SK-N-SH (cell line): ENCODE measurements around the gene PDGFRB. TPM values are rescaled to one million over a fixed set of nuclear protein-coding genes. Genes with fewer than 3 reads are reported as not detected.

Experiments used
- CTCF ChIA-PET: fragments of 300-600, 350-600 bp; formaldehyde crosslinking; extraction: SDS; loops from one replicate; lab custom pipeline; 2021; lab: Yijun Ruan, JAX
- POLR2A ChIA-PET: fragments of 350-600 bp; sonication (Branson Sonifier 250); formaldehyde crosslinking; extraction: SDS; loops from one replicate; lab custom pipeline; 2020; ENCODE audit warnings: antibody characterized with exemption, inconsistent platforms; lab: Yijun Ruan, JAX
- DNase-seq: peaks from one replicate; pipeline ENCODE4 v3.0.0; 2012
- H2AFZ ChIP-seq: fragments of 200-600 bp; sonication (generic); 2 replicates; pipeline ENCODE4 v1.8.1; 2016; ENCODE audit warnings: antibody characterized with exemption, mild to moderate bottlenecking, low read depth
- H3F3A ChIP-seq: fragments of 200-600 bp; sonication (generic); replicated peaks from 2 replicates; pipeline ENCODE3; 2016; ENCODE audit warnings: antibody characterized with exemption, mild to moderate bottlenecking; ENCODE audit not compliant: insufficient read depth
- H3K27ac ChIP-seq, 2 experiments: fragments of 200-500 bp in 1 of 2; fragments of 200-600 bp in 1 of 2; sonication (Bioruptor generic) in 1 of 2; sonication (generic), shearing (Covaris generic) in 1 of 2; 2 replicates each; pipeline versions ENCODE4 v1.5.1 to v1.6.1; 2014 to 2016; ENCODE audit warnings: low read depth in 2 of 2, inconsistent platforms in 1 of 2, low read length in 1 of 2, mild to moderate bottlenecking in 1 of 2, mixed read lengths in 1 of 2
- H3K27me3 ChIP-seq: fragments of 200-600 bp; sonication (generic), shearing (Covaris generic); 2 replicates; pipeline ENCODE4 v1.6.1; 2016; ENCODE audit warnings: mixed run types; ENCODE audit not compliant: insufficient read depth
- H3K36me3 ChIP-seq, 2 experiments: fragments of 200-500 bp in 1 of 2; fragments of 200-600 bp in 1 of 2; sonication (Bioruptor generic) in 1 of 2; sonication (generic) in 1 of 2; replicated peaks in 1 of 2; 2 replicates each; pipeline versions ENCODE3 to v1.5.1; 2014 to 2016; ENCODE audit warnings: low read length in 1 of 2, mild to moderate bottlenecking in 1 of 2; ENCODE audit not compliant: insufficient read depth in 2 of 2, control insufficient read depth in 1 of 2
- H3K4me1 ChIP-seq, 2 experiments: fragments of 200-500 bp in 1 of 2; fragments of 200-600 bp in 1 of 2; sonication (Bioruptor generic) in 1 of 2; sonication (generic), shearing (Covaris generic) in 1 of 2; 2 replicates each; pipeline versions ENCODE4 v1.5.1 to v1.6.1; 2014 to 2016; ENCODE audit warnings: low read depth in 1 of 2, low read length in 1 of 2, mixed run types in 1 of 2; ENCODE audit not compliant: insufficient read depth in 2 of 2, control insufficient read depth in 1 of 2
- H3K4me2 ChIP-seq: fragments of 200-600 bp; sonication (generic), shearing (Covaris generic); 2 replicates; pipeline ENCODE4 v1.6.1; 2017; ENCODE audit warnings: mixed run types
- H3K4me3 ChIP-seq, 2 experiments: fragments of 200-500 bp in 1 of 2; fragments of 200-600 bp in 1 of 2; sonication (Bioruptor generic) in 1 of 2; sonication (generic), shearing (Covaris generic) in 1 of 2; 2 replicates each; pipeline versions ENCODE4 v1.5.1 to v1.8.1; 2014 to 2016; ENCODE audit warnings: low read depth in 2 of 2, inconsistent platforms in 1 of 2, low read length in 1 of 2, mild to moderate bottlenecking in 1 of 2, mixed read lengths in 1 of 2, moderate library complexity in 1 of 2
- H3K79me2 ChIP-seq: fragments of 200-600 bp; sonication (generic); 2 replicates; pipeline ENCODE4 v1.8.1; 2017; ENCODE audit warnings: mild to moderate bottlenecking; ENCODE audit not compliant: insufficient read depth
- H3K9ac ChIP-seq: fragments of 200-600 bp; sonication (generic); 2 replicates; pipeline ENCODE4 v1.6.1; 2017; ENCODE audit warnings: mixed run types
- H3K9me2 ChIP-seq: fragments of 200-600 bp; sonication (generic); 2 replicates; pipeline ENCODE4 v1.6.1; 2017; ENCODE audit warnings: mixed run types
- H3K9me3 ChIP-seq: fragments of 200-600 bp; sonication (generic); 2 replicates; pipeline ENCODE4 v1.6.1; 2017; ENCODE audit warnings: mixed run types, mild to moderate bottlenecking, moderate library complexity
- H4K20me1 ChIP-seq: fragments of 200-600 bp; sonication (generic); 2 replicates; pipeline ENCODE4 v1.6.1; 2017; ENCODE audit warnings: mild to moderate bottlenecking, mixed run types; ENCODE audit not compliant: insufficient read depth
- ELF1 ChIP-seq: IDR thresholded peaks from 2 replicates; pipeline ENCODE4 v1.4.0; 2012
- EP300 ChIP-seq, 2 experiments: IDR thresholded peaks; 2 replicates each; pipeline versions ENCODE4 v1.4.0 to v1.6.1; 2012; ENCODE audit warnings: borderline replicate concordance in 1 of 2, low read depth in 1 of 2, low read length in 1 of 2
- FOSL2 ChIP-seq: IDR thresholded peaks from 2 replicates; pipeline ENCODE4 v1.4.0; 2012; ENCODE audit warnings: low read depth, mild to moderate bottlenecking, moderate library complexity, borderline replicate concordance
- FOXM1 ChIP-seq: IDR thresholded peaks from 2 replicates; pipeline ENCODE4 v1.4.0; 2012; ENCODE audit warnings: low read depth, mild to moderate bottlenecking
- IRF3 ChIP-seq: fragments of 150-350 bp; IDR thresholded peaks from 2 replicates; pipeline ENCODE4 v1.6.1; 2016; ENCODE audit warnings: mild to moderate bottlenecking, low read depth, low read length
- JUND ChIP-seq: IDR thresholded peaks from 2 replicates; pipeline ENCODE4 v1.4.0; 2012
- MAX ChIP-seq: IDR thresholded peaks from 2 replicates; pipeline ENCODE4 v1.4.0; 2012; ENCODE audit warnings: low read depth
- PBX3 ChIP-seq: IDR thresholded peaks from 2 replicates; pipeline ENCODE4; 2012
- RAD21 ChIP-seq: IDR thresholded peaks from 2 replicates; pipeline ENCODE4 v1.6.1; 2012; ENCODE audit warnings: mild to moderate bottlenecking, low read length
- RCOR1 ChIP-seq: fragments of 150-350 bp; IDR thresholded peaks from 2 replicates; pipeline ENCODE4 v1.6.1; 2017; ENCODE audit warnings: antibody characterized with exemption, low read length
- REST ChIP-seq: IDR thresholded peaks from 2 replicates; pipeline ENCODE4 v1.6.1; 2012; ENCODE audit warnings: mild to moderate bottlenecking, low read depth, low read length, moderate library complexity
- RFX5 ChIP-seq: IDR thresholded peaks from 2 replicates; pipeline ENCODE4 v1.6.1; 2012; ENCODE audit warnings: mild to moderate bottlenecking, improper control_type of control experiment, low read length
- SIN3A ChIP-seq: IDR thresholded peaks from 2 replicates; pipeline ENCODE4 v1.6.1; 2012; ENCODE audit warnings: low read depth, mild to moderate bottlenecking, low read length, moderate library complexity, borderline replicate concordance
- SMC3 ChIP-seq: IDR thresholded peaks from 2 replicates; pipeline ENCODE4 v1.6.1; 2012; ENCODE audit warnings: low read depth, low read length, improper control_type of control experiment
- TAF1 ChIP-seq: IDR thresholded peaks from 2 replicates; pipeline ENCODE4 v1.6.1; 2012; ENCODE audit warnings: low read depth, mild to moderate bottlenecking, low read length, moderate library complexity, borderline replicate concordance
- USF1 ChIP-seq: IDR thresholded peaks from 2 replicates; pipeline ENCODE4 v1.4.0; 2012; ENCODE audit warnings: low read depth, borderline replicate concordance
- USF2 ChIP-seq: fragments of 150-350 bp; IDR thresholded peaks from 2 replicates; pipeline ENCODE4 v1.6.1; 2017; ENCODE audit warnings: antibody characterized with exemption, low read length, low read depth, borderline replicate concordance
- YY1 ChIP-seq: IDR thresholded peaks from 2 replicates; pipeline ENCODE4 v1.4.0; 2012; ENCODE audit warnings: low read depth, mild to moderate bottlenecking
- WGBS: methylation state at CpG from one replicate; pipeline ENCODE4 v1.1.6; 2017; ENCODE audit warnings: low lambda C conversion rate; 5-methylcytosine and 5-hydroxymethylcytosine counted together
- polyA plus RNA-seq, 3 experiments: library from polyadenylated mRNA; depleted of rRNA; stranded (reverse); fragments of >200 nt; gene quantifications; 2 replicates each; pipeline ENCODE4 v1.2.3, GENCODE V29; 2012

The PDGFRB gene
- polyA plus RNA-seq, 1 of the 3 experiments (the other 2 are of a cell fraction) = 32.1 TPM

- Histone ChIP-seq H3K9me2 (no peaks in the 10 kb centered on the region), H3K9me3 (no peaks in the 10 kb centered on the region), H3F3A (no peaks in the 10 kb centered on the region), H3K4me2 (no peak overlapping the region), H3K9ac (no peak overlapping the region), H3K79me2 (no peaks in the 10 kb centered on the region), H3K36me3 (peaks cover 32 to 77% of the 10 kb centered on the region in 2 experiments), H4K20me1 (no peaks in the 10 kb centered on the region), H3K27me3 (no peaks in the 10 kb centered on the region), H3K4me1 (no peaks in the 10 kb centered on the region; a peak in 1 of 4 replicates), H3K27ac (no peak overlapping the region), H3K4me3 (no peak overlapping the region), H2AFZ (no peak overlapping the region)
- WGBS = 100% methylated on average over 1 of the region's 6 CpGs
- no peak for TF ChIP-seq USF2
- no peak for TF ChIP-seq IRF3
- no peak for TF ChIP-seq REST
- no peak for TF ChIP-seq RFX5
- no peak for TF ChIP-seq RCOR1
- no peak for TF ChIP-seq SIN3A
- TF ChIP-seq YY1 = no peak
- TF ChIP-seq SMC3 = no peak
- TF ChIP-seq RAD21 = no peak
- no peak for TF ChIP-seq PBX3
- TF ChIP-seq ELF1 = no peak
- TF ChIP-seq USF1 = no peak
- no peak for TF ChIP-seq JUND
- TF ChIP-seq TAF1 = no peak
- TF ChIP-seq FOXM1 = no peak
- no peak for TF ChIP-seq EP300 (IDR thresholded peaks at IDR 0.05; ENCODE audit: borderline replicate concordance in 1 of 2, low read depth in 1 of 2, low read length in 1 of 2)
- TF ChIP-seq FOSL2 = no peak
- TF ChIP-seq MAX = no peak
- ChIA-PET POLR2A (no interaction called here), CTCF (interaction anchor here (1.4 to 12.5 kb wide), 4 partner anchors 8 to 136 kb away, joined by 4 to 173 read pairs (median 48); no protein-coding TSS in a partner anchor)
- DNase-seq = no peak
These were observed 28.8 kb downstream of the PDGFRB start for GRCh38 chr5:150126921-150127265.
